Sigmoid colon (tissue), 7 donors: ENCODE results near the gene MIB1. TPM values are rescaled to one million over a fixed set of nuclear protein-coding genes. Genes with fewer than 3 reads are reported as not detected.
"Not testable (repeated sequence)": the region's sequence is repeated elsewhere in the genome, so short reads cannot be mapped to it uniquely, and the experiment has no call there.

Experiments used
- DNase-seq: peaks from one replicate; pipeline ENCODE4 v3.0.0-alpha.2; 2019
- H3K27ac ChIP-seq, 4 donors: fragments of 200-600 bp; sonication (generic); one replicate each; pipeline ENCODE4 v1.5.1; 2016 to 2019; ENCODE audit warnings: mild to moderate bottlenecking in 1 of 4
- H3K27me3 ChIP-seq, 3 donors: fragments of 200-600 bp; sonication (generic); one replicate each; pipeline ENCODE4 v1.5.1; 2019; ENCODE audit warnings: mild to moderate bottlenecking in 1 of 3
- H3K36me3 ChIP-seq, 4 donors: fragments of 200-600 bp; sonication (generic); one replicate each; pipeline ENCODE4 v1.5.1; 2016 to 2019
- H3K4me1 ChIP-seq, 4 donors: fragments of 200-600 bp; sonication (generic); one replicate each; pipeline ENCODE4 v1.5.1; 2017 to 2019
- H3K4me3 ChIP-seq, 4 donors: fragments of 200-600 bp; sonication (generic); one replicate each; pipeline ENCODE4 v1.5.1; 2017 to 2019; ENCODE audit warnings: mild to moderate bottlenecking in 2 of 4, moderate library complexity in 1 of 4
- H3K9me3 ChIP-seq, 4 donors: fragments of 200-600 bp in 3 of 4; sonication (generic) in 3 of 4; one replicate each; pipeline versions ENCODE4 v1.5.1 to v1.6.1; 2013 to 2019
- EP300 ChIP-seq, 4 donors: sonication (generic); formaldehyde crosslinking; IDR thresholded peaks; one replicate each; pipeline ENCODE4 v1.6.1; 2017; ENCODE audit warnings: antibody characterized with exemption in 4 of 4
- POLR2A ChIP-seq, 2 donors: fragments of 450-650 bp; IDR thresholded peaks; one replicate each; pipeline ENCODE4 v1.6.1; 2016; ENCODE audit warnings: antibody characterized with exemption in 2 of 2, mild to moderate bottlenecking in 2 of 2, moderate library complexity in 2 of 2
- POLR2AphosphoS5 ChIP-seq, 4 donors: sonication (generic); formaldehyde crosslinking; IDR thresholded peaks; one replicate each; pipeline ENCODE4 v1.6.1; 2017; ENCODE audit warnings: antibody characterized with exemption in 4 of 4
- WGBS, 2 donors: extraction: QIAGEN DNeasy Blood & Tissue Kit; methylation state at CpG; one replicate each; pipeline ENCODE4 v1.1.7; 2013; 5-methylcytosine and 5-hydroxymethylcytosine counted together
- intact Hi-C: fragments of 100-400 bp; cut with DNase I; formaldehyde crosslinking; loops from one replicate; pipeline ENCODE4 v1.15.1; 2023
- polyA plus RNA-seq, 3 donors: library from polyadenylated mRNA; stranded (reverse); fragments of 200-250 nt; gene quantifications; one replicate each; pipeline ENCODE4 v1.2.3, GENCODE V29; 2013
- total RNA-seq, 4 donors: library from RNA; depleted of rRNA; stranded (reverse); fragments of >200 nt; gene quantifications; one replicate each; pipeline ENCODE4 v1.1.0, GENCODE V29; 2016
- TF ChIP-seq, protein P1 (sequence below), 4 experiments: fragments of 450-650 bp in 3 of 4; fragments of 200-600 bp in 1 of 4; IDR thresholded peaks; one replicate each; pipeline ENCODE4 v1.5.1; 2016 to 2019; ENCODE audit warnings: antibody characterized with exemption in 4 of 4, mild to moderate bottlenecking in 3 of 4, moderate library complexity in 2 of 4
- donor health status: healthy with polysubstance abuse.
- donor health status: Bipolar disorder and iron deficiency.
- donor health status: healthy.

The MIB1 gene
- total and polyA plus RNA-seq, 7 donors, result 4.2 to 45.7 (median 31.9) TPM

DNA sequence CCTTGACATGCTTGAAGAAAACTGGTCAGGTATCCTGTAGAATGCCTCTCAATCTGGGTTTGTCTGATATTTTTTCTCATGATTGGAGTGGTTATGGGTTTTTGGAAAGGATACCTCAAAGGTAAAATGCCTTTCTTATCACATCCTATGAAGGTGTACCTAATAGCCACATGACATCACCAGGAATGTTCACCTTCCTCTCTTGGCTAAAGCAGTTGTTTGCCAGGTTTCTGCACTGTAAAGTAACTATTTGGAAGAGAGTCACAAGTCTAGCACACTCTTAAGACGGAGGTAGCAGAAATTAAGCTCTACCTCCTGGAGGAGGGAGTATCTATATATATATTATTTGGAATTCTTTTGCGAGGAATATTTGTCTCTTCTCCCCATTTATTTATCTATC lies 17.9 kb upstream of the MIB1 start:
- DNase-seq, result no peak
- TF ChIP-seq POLR2A (IDR thresholded peaks at IDR 0.05) (no peak), EP300 (IDR thresholded peaks at IDR 0.05) (no peak), POLR2AphosphoS5 (IDR thresholded peaks at IDR 0.05) (no peak)
- TF ChIP-seq, protein P1, sequence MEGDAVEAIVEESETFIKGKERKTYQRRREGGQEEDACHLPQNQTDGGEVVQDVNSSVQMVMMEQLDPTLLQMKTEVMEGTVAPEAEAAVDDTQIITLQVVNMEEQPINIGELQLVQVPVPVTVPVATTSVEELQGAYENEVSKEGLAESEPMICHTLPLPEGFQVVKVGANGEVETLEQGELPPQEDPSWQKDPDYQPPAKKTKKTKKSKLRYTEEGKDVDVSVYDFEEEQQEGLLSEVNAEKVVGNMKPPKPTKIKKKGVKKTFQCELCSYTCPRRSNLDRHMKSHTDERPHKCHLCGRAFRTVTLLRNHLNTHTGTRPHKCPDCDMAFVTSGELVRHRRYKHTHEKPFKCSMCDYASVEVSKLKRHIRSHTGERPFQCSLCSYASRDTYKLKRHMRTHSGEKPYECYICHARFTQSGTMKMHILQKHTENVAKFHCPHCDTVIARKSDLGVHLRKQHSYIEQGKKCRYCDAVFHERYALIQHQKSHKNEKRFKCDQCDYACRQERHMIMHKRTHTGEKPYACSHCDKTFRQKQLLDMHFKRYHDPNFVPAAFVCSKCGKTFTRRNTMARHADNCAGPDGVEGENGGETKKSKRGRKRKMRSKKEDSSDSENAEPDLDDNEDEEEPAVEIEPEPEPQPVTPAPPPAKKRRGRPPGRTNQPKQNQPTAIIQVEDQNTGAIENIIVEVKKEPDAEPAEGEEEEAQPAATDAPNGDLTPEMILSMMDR (IDR thresholded peaks at IDR 0.05), result no peak
- Histone ChIP-seq H3K4me1 (no peaks in the 10 kb centered on the region), H3K27ac (no peak overlapping the region), H3K4me3 (no peak overlapping the region), H3K9me3 (no peaks in the 10 kb centered on the region), H3K36me3 (no peaks in the 10 kb centered on the region), H3K27me3 (no peaks in the 10 kb centered on the region)
- intact Hi-C loops, result no loop called here
- WGBS, 2 donors, result 89 to 92% methylated on average over 2 of the region's 2 CpGs

DNA sequence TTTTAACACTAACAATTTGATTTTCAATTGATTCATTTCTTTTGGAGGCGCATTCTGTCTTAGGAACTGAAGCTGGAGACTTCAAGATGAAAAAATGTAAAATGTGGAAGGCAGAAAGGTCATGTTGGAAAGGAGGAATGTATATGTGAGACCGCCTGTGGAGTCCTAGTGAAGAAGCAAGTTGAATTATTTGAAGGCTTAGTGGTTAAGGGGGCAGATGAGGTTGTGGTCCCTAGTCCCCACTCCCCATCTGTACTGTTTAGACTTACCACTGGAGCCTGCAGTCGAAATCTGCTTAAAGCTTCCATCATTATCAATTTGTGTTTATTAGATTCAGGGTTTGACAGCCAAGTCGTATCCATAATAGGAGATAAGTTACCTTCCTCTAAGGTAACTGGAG lies 15.4 kb upstream of the MIB1 start:
- TF ChIP-seq EP300 (IDR thresholded peaks at IDR 0.05), result no peak
- TF ChIP-seq POLR2AphosphoS5 (IDR thresholded peaks at IDR 0.05), result no peak
- TF ChIP-seq, protein P1 (IDR thresholded peaks at IDR 0.05), result no peak
- TF ChIP-seq POLR2A (IDR thresholded peaks at IDR 0.05), result no peak

DNA sequence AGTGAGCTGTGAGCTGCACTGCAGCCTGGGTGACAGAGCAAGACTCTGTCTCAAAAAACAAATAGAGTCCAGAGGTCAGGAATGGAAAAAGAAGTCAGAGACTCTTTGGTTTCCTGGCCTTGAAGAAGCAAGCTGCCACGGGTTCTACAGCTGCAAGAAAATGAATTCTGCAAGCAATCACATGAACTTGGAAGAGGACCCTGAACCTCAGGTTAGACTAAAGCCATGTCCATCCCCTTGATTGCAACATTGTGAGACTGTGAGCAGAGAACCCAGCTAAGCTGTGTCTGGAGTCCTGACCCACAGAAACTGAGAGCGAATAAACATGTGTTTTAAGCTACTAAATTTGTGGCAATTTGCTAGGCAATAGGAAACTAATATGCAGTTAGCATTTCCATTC lies 12.9 kb upstream of the MIB1 start:
- Histone ChIP-seq H3K4me3 (no peak overlapping the region), H3K4me1 (no peaks in the 10 kb centered on the region), H3K27ac (no peak overlapping the region), H3K9me3 (no peaks in the 10 kb centered on the region), H3K36me3 (no peaks in the 10 kb centered on the region), H3K27me3 (no peaks in the 10 kb centered on the region)
- DNase-seq, result no peak
- TF ChIP-seq, protein P1 (IDR thresholded peaks at IDR 0.05), result no peak
- 81 to 84% methylated on average over 2 of the region's 2 CpGs for WGBS, 2 donors
- intact Hi-C loops, result no loop called here

More for the DNA sequence above, 15.4 kb upstream of the MIB1 start:
- Histone ChIP-seq H3K9me3 (no peaks in the 10 kb centered on the region), H3K4me3 (no peak overlapping the region), H3K27me3 (no peaks in the 10 kb centered on the region), H3K4me1 (no peaks in the 10 kb centered on the region), H3K36me3 (no peaks in the 10 kb centered on the region), H3K27ac (no peak overlapping the region)
- WGBS, 2 donors, result 76 to 84% methylated on average over 4 of the region's 4 CpGs
- no peak for DNase-seq
- intact Hi-C loops, result no loop called here

DNA sequence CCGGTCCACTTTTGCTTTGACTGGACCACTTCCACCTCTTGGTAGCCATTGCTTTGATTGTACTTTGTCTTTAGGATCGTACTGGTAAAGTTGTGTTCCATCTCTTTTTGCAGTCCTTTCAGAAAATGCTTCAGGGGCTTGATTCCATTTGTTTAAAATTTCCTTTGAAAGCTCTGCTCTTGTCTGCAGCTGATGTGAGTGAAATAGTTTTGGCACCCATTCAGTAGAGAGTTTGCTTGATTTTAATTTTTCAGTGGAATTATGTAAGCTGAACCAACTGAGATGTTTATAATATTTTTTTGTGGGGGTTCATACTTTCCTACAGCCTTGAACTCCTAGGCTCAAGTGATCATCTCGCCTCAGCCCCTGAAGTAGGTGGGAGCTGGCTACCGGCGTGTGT lies 7.6 kb upstream of the MIB1 start:
- WGBS, 2 donors, result 82 to 94% methylated on average over 5 of the region's 5 CpGs
- Histone ChIP-seq H3K27me3 (no peaks in the 10 kb centered on the region), H3K9me3 (no peaks in the 10 kb centered on the region), H3K27ac (no peak overlapping the region), H3K4me1 (peaks cover 0 to 4% (median 0%) of the 10 kb centered on the region in 4 donors), H3K36me3 (no peaks in the 10 kb centered on the region), H3K4me3 (no peak overlapping the region)
- intact Hi-C loops, result no loop called here
- DNase-seq, result no peak
- TF ChIP-seq POLR2A (IDR thresholded peaks at IDR 0.05) (no peak), POLR2AphosphoS5 (IDR thresholded peaks at IDR 0.05) (no peak), EP300 (IDR thresholded peaks at IDR 0.05) (no peak)
- TF ChIP-seq, protein P1 (IDR thresholded peaks at IDR 0.05), result no peak

DNA sequence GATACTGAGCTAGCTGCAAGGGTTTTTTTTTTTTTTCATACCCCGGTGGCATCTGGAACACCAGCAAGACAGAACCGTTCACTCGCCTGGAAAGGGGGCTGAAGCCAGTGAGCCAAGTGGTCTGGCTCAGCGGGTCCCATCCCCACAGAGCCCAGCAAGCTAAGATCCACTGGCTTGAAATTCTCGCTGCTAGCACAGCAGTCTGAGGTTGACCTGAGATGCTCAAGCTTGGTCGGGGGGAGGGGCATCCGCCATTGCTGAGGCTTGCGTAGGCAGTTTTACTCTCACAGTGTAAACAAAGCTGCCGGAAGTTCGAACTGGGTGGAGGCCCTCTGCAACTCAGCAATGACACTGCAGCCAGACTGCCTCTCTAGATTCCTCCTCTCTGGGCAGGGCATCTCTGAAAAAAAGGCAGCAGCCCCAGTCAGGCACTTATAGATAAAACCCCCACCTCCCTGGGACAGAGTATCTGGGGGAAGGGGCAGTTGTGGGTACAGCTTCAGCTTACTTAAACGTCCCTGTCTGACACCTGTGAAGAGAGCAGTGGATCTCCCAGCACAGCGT lies 5.1 kb upstream of the MIB1 start:
- TF ChIP-seq POLR2A (IDR thresholded peaks at IDR 0.05) (no peak), EP300 (IDR thresholded peaks at IDR 0.05) (no peak), POLR2AphosphoS5 (IDR thresholded peaks at IDR 0.05) (no peak)
- TF ChIP-seq, protein P1 (IDR thresholded peaks at IDR 0.05), result no peak
- Histone ChIP-seq H3K4me1 (peaks cover 0 to 8% (median 2%) of the 10 kb centered on the region in 4 donors), H3K4me3 (no peak overlapping the region), H3K27ac (no peak overlapping the region), H3K27me3 (no peaks in the 10 kb centered on the region), H3K9me3 (no peaks in the 10 kb centered on the region), H3K36me3 (no peaks in the 10 kb centered on the region)
- 34 to 56% methylated on average over 12 of the region's 12 CpGs for WGBS, 2 donors
- DNase-seq, result no peak
- intact Hi-C loops, result no loop called here

DNA sequence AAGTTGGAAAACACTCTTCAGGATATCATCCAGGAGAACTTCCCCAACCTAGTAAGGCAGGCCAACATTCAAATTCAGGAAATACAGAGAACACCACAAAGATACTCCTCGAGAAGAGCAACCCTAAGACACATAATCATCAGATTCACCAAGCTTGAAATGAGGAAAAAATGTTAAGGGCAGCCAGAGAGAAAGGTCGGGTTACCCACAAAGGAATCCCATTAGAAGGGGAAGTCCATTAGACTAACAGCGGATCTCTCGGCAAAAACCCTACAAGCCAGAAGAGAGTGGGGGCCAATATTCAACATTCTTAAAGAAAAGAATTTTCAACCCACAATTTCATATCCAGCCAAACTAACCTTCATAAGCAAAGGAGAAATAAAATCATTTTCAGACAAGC lies 3.7 kb upstream of the MIB1 start:
- DNase-seq, H3K27ac ChIP-seq, H3K36me3 ChIP-seq, intact Hi-C loops, H3K4me1 ChIP-seq, H3K4me3 ChIP-seq, H3K27me3 ChIP-seq, H3K9me3 ChIP-seq: not testable (repeated sequence)
- 95 to 96% methylated on average over 4 of the region's 4 CpGs for WGBS, 2 donors
